PFSK-1 (cell line): ENCODE results near the gene ZNF775.

Source experiments
- FOXP2 ChIP-seq: optimal IDR thresholded peaks from 2 replicates; pipeline ENCODE3; 2011; ENCODE audit warnings: borderline replicate concordance, control low read depth, inconsistent platforms; ENCODE audit not compliant: insufficient read depth; ENCODE audit errors: extremely low read length, extremely low read depth
- POLR2AphosphoS5 ChIP-seq: IDR thresholded peaks from 2 replicates; pipeline ENCODE4 v1.6.1; 2012; ENCODE audit warnings: low read depth, mild to moderate bottlenecking, control low read depth, low read length, moderate library complexity
- SIN3A ChIP-seq: IDR thresholded peaks from 2 replicates; pipeline ENCODE4 v1.6.1; 2012; ENCODE audit warnings: mild to moderate bottlenecking, low read length, moderate library complexity, borderline replicate concordance; ENCODE audit not compliant: insufficient read depth
- TAF1 ChIP-seq: IDR thresholded peaks from 2 replicates; pipeline ENCODE4 v1.6.1; 2012; ENCODE audit warnings: low read length, control low read depth, borderline replicate concordance; ENCODE audit not compliant: insufficient read depth
- TF ChIP-seq, protein P1 (sequence below), 2 experiments: IDR thresholded peaks; 2 replicates each; pipeline versions ENCODE4 v1.6.1 to v1.8.0; 2011 to 2012; ENCODE audit warnings: low read depth in 2 of 2, low read length in 2 of 2, control low read depth in 1 of 2, inconsistent platforms in 1 of 2, mild to moderate bottlenecking in 1 of 2, moderate library complexity in 1 of 2; ENCODE audit not compliant: insufficient read depth in 1 of 2

ZNF775 gene

GRCh38 chr7:150337179-150337578, 42.0 kb upstream of the ZNF775 start:
- TF ChIP-seq FOXP2, result no peak
- TF ChIP-seq SIN3A, result no peak
- no peak for TF ChIP-seq TAF1
- TF ChIP-seq, protein P1, sequence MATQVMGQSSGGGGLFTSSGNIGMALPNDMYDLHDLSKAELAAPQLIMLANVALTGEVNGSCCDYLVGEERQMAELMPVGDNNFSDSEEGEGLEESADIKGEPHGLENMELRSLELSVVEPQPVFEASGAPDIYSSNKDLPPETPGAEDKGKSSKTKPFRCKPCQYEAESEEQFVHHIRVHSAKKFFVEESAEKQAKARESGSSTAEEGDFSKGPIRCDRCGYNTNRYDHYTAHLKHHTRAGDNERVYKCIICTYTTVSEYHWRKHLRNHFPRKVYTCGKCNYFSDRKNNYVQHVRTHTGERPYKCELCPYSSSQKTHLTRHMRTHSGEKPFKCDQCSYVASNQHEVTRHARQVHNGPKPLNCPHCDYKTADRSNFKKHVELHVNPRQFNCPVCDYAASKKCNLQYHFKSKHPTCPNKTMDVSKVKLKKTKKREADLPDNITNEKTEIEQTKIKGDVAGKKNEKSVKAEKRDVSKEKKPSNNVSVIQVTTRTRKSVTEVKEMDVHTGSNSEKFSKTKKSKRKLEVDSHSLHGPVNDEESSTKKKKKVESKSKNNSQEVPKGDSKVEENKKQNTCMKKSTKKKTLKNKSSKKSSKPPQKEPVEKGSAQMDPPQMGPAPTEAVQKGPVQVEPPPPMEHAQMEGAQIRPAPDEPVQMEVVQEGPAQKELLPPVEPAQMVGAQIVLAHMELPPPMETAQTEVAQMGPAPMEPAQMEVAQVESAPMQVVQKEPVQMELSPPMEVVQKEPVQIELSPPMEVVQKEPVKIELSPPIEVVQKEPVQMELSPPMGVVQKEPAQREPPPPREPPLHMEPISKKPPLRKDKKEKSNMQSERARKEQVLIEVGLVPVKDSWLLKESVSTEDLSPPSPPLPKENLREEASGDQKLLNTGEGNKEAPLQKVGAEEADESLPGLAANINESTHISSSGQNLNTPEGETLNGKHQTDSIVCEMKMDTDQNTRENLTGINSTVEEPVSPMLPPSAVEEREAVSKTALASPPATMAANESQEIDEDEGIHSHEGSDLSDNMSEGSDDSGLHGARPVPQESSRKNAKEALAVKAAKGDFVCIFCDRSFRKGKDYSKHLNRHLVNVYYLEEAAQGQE (IDR thresholded peaks at IDR 0.05; ENCODE audit: insufficient read depth in 1 of 2, low read depth in 2 of 2, low read length in 2 of 2), result no peak

DNA sequence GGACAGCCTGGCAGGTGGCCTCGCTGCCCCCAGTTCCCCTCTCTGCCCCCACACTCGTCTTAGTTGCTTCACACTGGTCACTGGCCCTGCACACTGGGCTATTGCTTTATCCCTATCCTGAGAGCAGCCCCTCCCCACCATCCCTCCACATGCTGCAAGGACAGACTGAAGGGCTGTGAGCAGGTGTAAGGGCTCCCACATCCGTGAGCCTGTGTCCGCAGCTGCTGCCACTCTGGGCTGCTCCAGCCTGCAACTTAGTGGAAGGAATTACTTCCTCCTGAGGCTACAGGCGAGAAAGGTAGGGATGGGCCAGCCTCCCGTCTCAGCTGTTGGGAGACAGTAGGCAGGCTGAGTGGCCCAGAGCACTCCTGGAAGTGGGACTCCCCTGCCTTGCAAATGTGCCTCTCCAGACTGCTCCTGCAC, 41.5 kb upstream of the ZNF775 start:
- no peak for TF ChIP-seq SIN3A
- TF ChIP-seq, protein P1 (IDR thresholded peaks at IDR 0.05; ENCODE audit: insufficient read depth in 1 of 2, low read depth in 2 of 2, low read length in 2 of 2), result no peak
- no peak for TF ChIP-seq FOXP2
- no peak for TF ChIP-seq POLR2AphosphoS5
- TF ChIP-seq TAF1, result no peak

GRCh38 chr7:150338166-150338829, 40.8 kb upstream of the ZNF775 start:
- no peak for TF ChIP-seq TAF1
- no peak for TF ChIP-seq SIN3A
- no peak for TF ChIP-seq FOXP2
- TF ChIP-seq, protein P1 (IDR thresholded peaks at IDR 0.05; ENCODE audit: insufficient read depth in 1 of 2, low read depth in 2 of 2, low read length in 2 of 2), result no peak
- TF ChIP-seq POLR2AphosphoS5, result no peak

DNA sequence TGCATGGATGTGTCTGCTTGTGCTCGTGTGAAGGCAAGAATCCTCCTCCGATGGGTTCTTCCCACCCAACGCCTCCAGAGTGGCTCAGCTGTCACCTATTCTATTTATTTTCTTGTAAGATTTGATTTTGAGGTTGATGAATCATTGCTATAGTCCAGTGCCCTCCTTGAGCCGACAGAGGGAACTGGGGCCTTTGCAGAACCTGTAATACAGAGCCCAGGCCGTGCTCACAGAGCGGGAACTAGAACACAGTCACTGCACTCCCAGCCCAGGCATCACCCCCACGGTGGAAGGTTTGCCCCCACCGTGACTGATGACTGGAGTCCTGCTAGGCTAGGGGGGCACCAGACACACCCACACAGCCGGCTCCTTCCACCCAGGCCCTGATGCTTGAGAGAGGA, 39.7 kb upstream of the ZNF775 start:
- no peak for TF ChIP-seq TAF1
- TF ChIP-seq FOXP2, result no peak
- TF ChIP-seq, protein P1 (IDR thresholded peaks at IDR 0.05; ENCODE audit: insufficient read depth in 1 of 2, low read depth in 2 of 2, low read length in 2 of 2), result no peak
- no peak for TF ChIP-seq POLR2AphosphoS5
- TF ChIP-seq SIN3A, result no peak
